OCI-LY1 (cell line): ENCODE data around the gene KATNBL1.

Source experiments
- CTCF ChIP-seq: fragments of 200-600 bp; sonication (generic), shearing (Covaris generic); IDR thresholded peaks from 2 replicates; pipeline ENCODE4 v1.5.1; 2017; ENCODE audit warnings: mild to moderate bottlenecking, antibody characterized with exemption, low read length, moderate library complexity, mixed read lengths
- EZH2 ChIP-seq: fragments of 200-600 bp; sonication (generic), shearing (Covaris generic); IDR thresholded peaks from 2 replicates; pipeline ENCODE4 v1.8.0; 2017; ENCODE audit warnings: borderline replicate concordance, mixed run types, mild to moderate bottlenecking, antibody characterized with exemption, low read length, moderate library complexity, mixed read lengths

GRCh38 chr15:34155859-34156258 is 54.0 kb downstream of the KATNBL1 start:
- TF ChIP-seq CTCF (no peak), EZH2 (no peak)
